ENCODE results near the gene PPP1R1C.

GRCh38 chr2:181984814-181985631 lies 630 bp upstream of the PPP1R1C start:
- no peak for TF ChIP-seq CTCF (IDR thresholded peaks at IDR 0.05)
- TF ChIP-seq EP300 (IDR thresholded peaks at IDR 0.05): no peak
- no peak for TF ChIP-seq POLR2AphosphoS5 (IDR thresholded peaks at IDR 0.05)
- no peak for TF ChIP-seq POLR2A (IDR thresholded peaks at IDR 0.05)

Measured in gastroesophageal sphincter (tissue), 3 donors.